Heart left ventricle (tissue), 16 donors: ENCODE data around the gene TNFAIP1. TPM values are rescaled to one million over a fixed set of nuclear protein-coding genes. Genes with fewer than 3 reads are reported as not detected.

Experiments used
- ATAC-seq, 4 donors: fragments of 200-7000 bp; cut with Tn5 transposase; one replicate each; pipeline ENCODE4 v1.9.1; 2020 to 2022; ENCODE audit warnings: moderate library complexity in 4 of 4, mild to moderate bottlenecking in 3 of 4, moderate number of reproducible peaks in 1 of 4
- DNase-seq, 5 donors: peaks; one replicate each; pipeline ENCODE4 v3.0.0-alpha.2; 2020
- H3K27ac ChIP-seq, 12 donors: fragments of 200-600 bp; sonication (generic) in 4 of 12; one replicate each; pipeline versions ENCODE4 v1.5.0 to v1.8.0; 2016 to 2022; ENCODE audit warnings: mild to moderate bottlenecking in 2 of 12
- H3K27me3 ChIP-seq, 9 donors: fragments of 200-600 bp; sonication (generic) in 2 of 9; one replicate each; pipeline versions ENCODE4 v1.5.1 to v1.8.0; 2016 to 2022; ENCODE audit warnings: mild to moderate bottlenecking in 3 of 9
- H3K36me3 ChIP-seq, 9 donors: fragments of 200-600 bp; sonication (generic) in 2 of 9; one replicate each; pipeline versions ENCODE4 v1.5.0 to v1.8.0; 2018 to 2022; ENCODE audit warnings: mild to moderate bottlenecking in 2 of 9
- H3K4me1 ChIP-seq, 12 donors: fragments of 200-600 bp; sonication (generic) in 4 of 12; one replicate each; pipeline versions ENCODE4 v1.5.0 to v1.8.0; 2016 to 2022; ENCODE audit warnings: mild to moderate bottlenecking in 3 of 12
- H3K4me3 ChIP-seq, 12 donors: fragments of 200-600 bp; sonication (generic) in 4 of 12; one replicate each; pipeline versions ENCODE4 v1.5.0 to v1.8.0; 2017 to 2022; ENCODE audit warnings: mild to moderate bottlenecking in 9 of 12, moderate library complexity in 4 of 12
- H3K9me3 ChIP-seq, 12 donors: fragments of 200-600 bp; sonication (generic) in 4 of 12; one replicate each; pipeline versions ENCODE4 v1.5.0 to v1.8.0; 2016 to 2022; ENCODE audit warnings: mild to moderate bottlenecking in 1 of 12
- POLR2A ChIP-seq, 2 donors: fragments of 450-650 bp; IDR thresholded peaks; one replicate each; pipeline ENCODE4 v1.6.1; 2017; ENCODE audit warnings: antibody characterized with exemption in 2 of 2, mild to moderate bottlenecking in 2 of 2, moderate library complexity in 2 of 2
- WGBS, 4 donors: extraction: QIAGEN DNeasy Blood & Tissue Kit in 2 of 4; methylation state at CpG; one replicate each; pipeline versions ENCODE4 v1.1.5 to v1.1.7; 2013 to 2018; 5-methylcytosine and 5-hydroxymethylcytosine counted together
- intact Hi-C, 10 donors: fragments of 100-400 bp; cut with DNase I; formaldehyde crosslinking; loops; one replicate each; pipeline versions ENCODE4 v1.11.1 to v1.14.2; 2022
- microRNA-seq, 4 donors: library from miRNA; unstranded; fragments of <30 nt; microRNA quantifications; one replicate each; pipeline versions ENCODE4 to v1.2.0, GENCODE V29; 2017 to 2020
- polyA plus RNA-seq, 2 donors: library from polyadenylated mRNA; stranded (reverse); fragments of 200-250 nt; gene quantifications; one replicate each; pipeline ENCODE4 v1.2.3, GENCODE V29; 2013
- total RNA-seq, 9 donors: library from RNA; depleted of rRNA in 2 of 9; stranded (reverse); fragments of >200 nt in 2 of 9; fragmentation: NEBNext Ultra II Directional in 3 of 9; extraction: Animal tissue kit (Norgen Biotek cat#: 25700) in 3 of 9; gene quantifications; one replicate each; pipeline versions ENCODE4 v1.1.0 to v1.2.4, GENCODE V29; 2016 to 2023
- TF ChIP-seq, protein P1 (sequence below), 12 donors: fragments of 200-600 bp; sonication (generic) in 4 of 12; IDR thresholded peaks; one replicate each; pipeline versions ENCODE4 v1.5.0 to v1.8.0; 2018 to 2022; ENCODE audit warnings: antibody characterized with exemption in 12 of 12, mild to moderate bottlenecking in 5 of 12
- donor health status: ischemic (EF 13 %, LVEDD 7.1; RV severe dilation, severe dysfunction).
- donor health status: healthy with polysubstance abuse.
- donor health status: DM: no; HTN: yes; CAD: no.
- donor health status: DM: no; HTN: no; CAD: no.
- donor health status: ischemic (EF 25% LVEDD 6.9; RV normal size, moderate dysfunction).
- donor health status: ischemic (EF 25% LVEDD 5.7; RV mildly dilated, moderate dysfunction).
- donor health status: healthy.
- donor health status: DM: yes; HTN: yes; CAD: no.
- donor health status: ischemic (EF 35%, LVEDD 5.7; RV mildly dilated, moderate dysfunction).
- donor health status: nonischemic (EF 11% LVEDD 7.7; RV severe dilation, severe dysfunction).
- donor health status: DM: yes; HTN: yes; CAD: no.
- donor health status: PGD.
- donor health status: ischemic (EF 29% LVEDD 5.4; RV normal size, mild dysfunction).
- donor health status: nonischemic (EF 23%, LVEDD 6.1; RV moderate dilation, normal function).

Gene TNFAIP1
- total and polyA plus RNA-seq, 11 donors = 11.9 to 83.4 (median 47.8) TPM

DNA sequence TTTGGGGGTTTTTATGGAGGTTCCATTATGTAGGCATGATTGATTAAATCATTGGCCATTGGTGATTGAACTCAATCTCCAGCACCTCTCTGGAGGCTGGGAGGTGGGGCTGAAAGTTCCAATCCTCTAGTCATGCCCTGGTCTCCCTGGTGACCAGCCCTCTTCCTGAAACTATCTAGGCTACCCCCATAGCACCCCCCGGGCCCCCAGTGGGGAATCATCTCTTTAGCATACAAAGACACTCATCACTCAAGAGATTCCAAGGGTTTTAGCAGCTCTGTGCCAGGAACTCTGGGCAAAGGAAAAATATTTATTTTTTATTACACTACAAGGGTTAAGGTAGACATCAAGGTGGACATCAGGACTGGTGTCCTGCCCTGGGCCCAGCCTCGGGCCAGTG lies 59.9 kb downstream of the TNFAIP1 start:
- Histone ChIP-seq H3K36me3 (peaks cover 0 to 76% (median 63%) of the 10 kb centered on the region in 9 donors), H3K4me3 (no peak overlapping the region), H3K4me1 (peaks cover 0 to 20% (median 0%) of the 10 kb centered on the region in 12 donors), H3K9me3 (no peaks in the 10 kb centered on the region), H3K27ac (no peak overlapping the region), H3K27me3 (no peaks in the 10 kb centered on the region)
- TF ChIP-seq, protein P1, sequence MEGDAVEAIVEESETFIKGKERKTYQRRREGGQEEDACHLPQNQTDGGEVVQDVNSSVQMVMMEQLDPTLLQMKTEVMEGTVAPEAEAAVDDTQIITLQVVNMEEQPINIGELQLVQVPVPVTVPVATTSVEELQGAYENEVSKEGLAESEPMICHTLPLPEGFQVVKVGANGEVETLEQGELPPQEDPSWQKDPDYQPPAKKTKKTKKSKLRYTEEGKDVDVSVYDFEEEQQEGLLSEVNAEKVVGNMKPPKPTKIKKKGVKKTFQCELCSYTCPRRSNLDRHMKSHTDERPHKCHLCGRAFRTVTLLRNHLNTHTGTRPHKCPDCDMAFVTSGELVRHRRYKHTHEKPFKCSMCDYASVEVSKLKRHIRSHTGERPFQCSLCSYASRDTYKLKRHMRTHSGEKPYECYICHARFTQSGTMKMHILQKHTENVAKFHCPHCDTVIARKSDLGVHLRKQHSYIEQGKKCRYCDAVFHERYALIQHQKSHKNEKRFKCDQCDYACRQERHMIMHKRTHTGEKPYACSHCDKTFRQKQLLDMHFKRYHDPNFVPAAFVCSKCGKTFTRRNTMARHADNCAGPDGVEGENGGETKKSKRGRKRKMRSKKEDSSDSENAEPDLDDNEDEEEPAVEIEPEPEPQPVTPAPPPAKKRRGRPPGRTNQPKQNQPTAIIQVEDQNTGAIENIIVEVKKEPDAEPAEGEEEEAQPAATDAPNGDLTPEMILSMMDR (IDR thresholded peaks at IDR 0.05) = no peak
- no peak for TF ChIP-seq POLR2A (IDR thresholded peaks at IDR 0.05)
- DNase-seq (no peak), ATAC-seq (no peak)
- intact Hi-C loops = no loop called here
- 50 to 89% (median 70%) methylated on average over 2 of the region's 2 CpGs for WGBS, 4 donors

- DNase-seq (no peak), ATAC-seq (no peak)
- Histone ChIP-seq H3K4me1 (peaks cover 0 to 22% (median 0%) of the 10 kb centered on the region in 12 donors), H3K36me3 (peaks cover 0 to 75% (median 59%) of the 10 kb centered on the region in 9 donors), H3K4me3 (no peak overlapping the region), H3K9me3 (no peaks in the 10 kb centered on the region), H3K27me3 (no peaks in the 10 kb centered on the region), H3K27ac (no peak overlapping the region)
- WGBS, 4 donors = 85 to 94% (median 88%) methylated on average over 5 to 6 of the region's 6 CpGs
- TF ChIP-seq POLR2A (IDR thresholded peaks at IDR 0.05) = no peak
- TF ChIP-seq, protein P1 (IDR thresholded peaks at IDR 0.05) = no peak
- intact Hi-C loops = no loop called here
Observed at GRCh38 chr17:28395968-28396367, 60.4 kb downstream of the TNFAIP1 start.

Small RNA genes lying within 50 kb of the gene (microRNA-seq; reads per million reads assigned to microRNA genes)
- 0.60 to 1.5 (median 0.83) reads per million in 4 donors for gene MIR4723

Other genes starting within 250 kb of the TNFAIP1 start
- gene TMEM97, start 16.6 kb upstream of the TNFAIP1 start, total RNA-seq = 1 to 10 TPM; 2.5 to 6.0 (median 3.3) TPM
- 1 to 10 TPM; 1.4 to 7.9 TPM for gene TMEM97, start 16.6 kb upstream of the TNFAIP1 start, polyA plus RNA-seq
- gene IFT20, start 289 bp upstream of the TNFAIP1 start, total RNA-seq = 10 to 100 TPM in 6 of 9 donors, 1 to 10 TPM in 3; 7.9 to 16.7 (median 11.0) TPM
- gene IFT20, start 289 bp upstream of the TNFAIP1 start, polyA plus RNA-seq = 10 to 100 TPM; 17.4 to 18.9 TPM
- gene POLDIP2, start 21.8 kb downstream of the TNFAIP1 start, total RNA-seq = 100 to 1,000 TPM; 125 to 194 (median 163) TPM
- 100 to 1,000 TPM in 1 of 2 donors, 10 to 100 TPM in 1; 97.8 to 186 TPM for gene POLDIP2, start 21.8 kb downstream of the TNFAIP1 start, polyA plus RNA-seq
- not detected for gene SEBOX, start 29.4 kb downstream of the TNFAIP1 start, total RNA-seq
- not detected for gene SEBOX, start 29.4 kb downstream of the TNFAIP1 start, polyA plus RNA-seq
- 100 to 1,000 TPM in 2 of 9 donors, 10 to 100 TPM in 7; 28.0 to 120 (median 67.3) TPM for gene VTN, start 34.5 kb downstream of the TNFAIP1 start, total RNA-seq
- gene VTN, start 34.5 kb downstream of the TNFAIP1 start, polyA plus RNA-seq = 10 to 100 TPM; 16.9 to 29.5 TPM
- gene SARM1, start 35.9 kb downstream of the TNFAIP1 start, total RNA-seq = 10 to 100 TPM in 4 of 9 donors, 1 to 10 TPM in 5; 4.7 to 11.3 (median 8.5) TPM
- 1 to 10 TPM; 3.7 to 4.4 TPM for gene SARM1, start 35.9 kb downstream of the TNFAIP1 start, polyA plus RNA-seq
- gene SLC46A1, start 70.5 kb downstream of the TNFAIP1 start, total RNA-seq = 10 to 100 TPM in 2 of 9 donors, 1 to 10 TPM in 7; 3.4 to 13.9 (median 4.7) TPM
- 1 to 10 TPM; 2.6 to 3.7 TPM for gene SLC46A1, start 70.5 kb downstream of the TNFAIP1 start, polyA plus RNA-seq
- not detected for gene SLC13A2, start 137.9 kb downstream of the TNFAIP1 start, total RNA-seq
- under 1 TPM in 1 of 2 donors, not detected in 1; 0.03 TPM for gene SLC13A2, start 137.9 kb downstream of the TNFAIP1 start, polyA plus RNA-seq
- not detected for gene FOXN1, start 170.6 kb downstream of the TNFAIP1 start, total RNA-seq
- not detected for gene FOXN1, start 170.6 kb downstream of the TNFAIP1 start, polyA plus RNA-seq
- 10 to 100 TPM; 12.8 to 30.7 (median 19.2) TPM for gene UNC119, start 216.9 kb downstream of the TNFAIP1 start, total RNA-seq
- 10 to 100 TPM; 18.4 to 23.7 TPM for gene UNC119, start 216.9 kb downstream of the TNFAIP1 start, polyA plus RNA-seq
- gene PIGS, start 235.8 kb downstream of the TNFAIP1 start, total RNA-seq = 10 to 100 TPM; 44.7 to 83.1 (median 55.1) TPM
- 10 to 100 TPM; 10.4 to 88.4 TPM for gene PIGS, start 235.8 kb downstream of the TNFAIP1 start, polyA plus RNA-seq
- 100 to 1,000 TPM; 154 to 677 (median 224) TPM for gene ALDOC, start 241.1 kb downstream of the TNFAIP1 start, total RNA-seq
- gene ALDOC, start 241.1 kb downstream of the TNFAIP1 start, polyA plus RNA-seq = 100 to 1,000 TPM; 179 to 220 TPM